DND-41 (cell line): ENCODE data around the gene PYY.

Source experiments
- ATAC-seq: fragments of 200-7000 bp; cut with Tn5 transposase; 3 replicates; pipeline ENCODE4 v1.9.1; 2021; ENCODE audit warnings: low read depth; ENCODE audit not compliant: insufficient read depth
- DNase-seq: peaks from one replicate; pipeline ENCODE4 v3.0.0-alpha.2; 2020
- H2AFZ ChIP-seq: 2 replicates; pipeline ENCODE4 v1.6.0; 2012; ENCODE audit warnings: low read depth, low read length
- H3K27ac ChIP-seq: 2 replicates; pipeline ENCODE4 v1.5.1; 2012; ENCODE audit warnings: low read length, inconsistent platforms
- H3K27me3 ChIP-seq: fragments of 200-600 bp; sonication (generic); 2 replicates; pipeline ENCODE4 v1.6.0; 2012; ENCODE audit warnings: low read length, mild to moderate bottlenecking, inconsistent platforms; ENCODE audit not compliant: insufficient read depth, poor library complexity
- H3K36me3 ChIP-seq: 2 replicates; pipeline ENCODE4 v1.5.1; 2012; ENCODE audit warnings: low read length, inconsistent platforms; ENCODE audit not compliant: insufficient read depth
- H3K4me1 ChIP-seq: 2 replicates; pipeline ENCODE4 v1.5.1; 2012; ENCODE audit warnings: mild to moderate bottlenecking, low read length; ENCODE audit not compliant: insufficient read depth
- H3K4me2 ChIP-seq: 2 replicates; pipeline ENCODE4 v1.6.0; 2012; ENCODE audit warnings: mild to moderate bottlenecking, moderate library complexity, low read length, inconsistent platforms; ENCODE audit not compliant: insufficient read depth
- H3K4me3 ChIP-seq, 2 experiments: fragments of 200-600 bp in 1 of 2; shearing (Covaris generic) in 1 of 2; 2 replicates each; pipeline ENCODE4 v1.5.1; 2012 to 2016; ENCODE audit warnings: inconsistent platforms in 2 of 2, low read length in 2 of 2, mild to moderate bottlenecking in 2 of 2, low read depth in 1 of 2, moderate library complexity in 1 of 2
- H3K79me2 ChIP-seq: 2 replicates; pipeline ENCODE4 v1.6.0; 2012; ENCODE audit warnings: low read length, inconsistent platforms; ENCODE audit not compliant: insufficient read depth
- H3K9ac ChIP-seq: 2 replicates; pipeline ENCODE4 v1.6.0; 2012; ENCODE audit warnings: low read depth, mild to moderate bottlenecking, inconsistent platforms, low read length, moderate library complexity
- H3K9me3 ChIP-seq: 2 replicates; pipeline ENCODE4 v1.5.1; 2012; ENCODE audit warnings: low read length, moderate library complexity, mild to moderate bottlenecking, inconsistent platforms; ENCODE audit not compliant: insufficient read depth, severe bottlenecking
- H4K20me1 ChIP-seq: 2 replicates; pipeline ENCODE4 v1.6.0; 2012; ENCODE audit warnings: low read length; ENCODE audit not compliant: insufficient read depth
- EZH2 ChIP-seq: IDR thresholded peaks from 3 replicates; pipeline ENCODE4 v1.6.1; 2012; ENCODE audit warnings: borderline replicate concordance, low read depth, mild to moderate bottlenecking, moderate library complexity, low read length, inconsistent platforms; ENCODE audit not compliant: severe bottlenecking
- TF ChIP-seq, protein P1 (sequence below): IDR thresholded peaks from 2 replicates; pipeline ENCODE4 v1.5.1; 2012; ENCODE audit warnings: borderline replicate concordance, low read length, moderate library complexity, mild to moderate bottlenecking; ENCODE audit not compliant: poor library complexity, severe bottlenecking; ENCODE audit errors: extremely low read depth

PYY gene

DNA sequence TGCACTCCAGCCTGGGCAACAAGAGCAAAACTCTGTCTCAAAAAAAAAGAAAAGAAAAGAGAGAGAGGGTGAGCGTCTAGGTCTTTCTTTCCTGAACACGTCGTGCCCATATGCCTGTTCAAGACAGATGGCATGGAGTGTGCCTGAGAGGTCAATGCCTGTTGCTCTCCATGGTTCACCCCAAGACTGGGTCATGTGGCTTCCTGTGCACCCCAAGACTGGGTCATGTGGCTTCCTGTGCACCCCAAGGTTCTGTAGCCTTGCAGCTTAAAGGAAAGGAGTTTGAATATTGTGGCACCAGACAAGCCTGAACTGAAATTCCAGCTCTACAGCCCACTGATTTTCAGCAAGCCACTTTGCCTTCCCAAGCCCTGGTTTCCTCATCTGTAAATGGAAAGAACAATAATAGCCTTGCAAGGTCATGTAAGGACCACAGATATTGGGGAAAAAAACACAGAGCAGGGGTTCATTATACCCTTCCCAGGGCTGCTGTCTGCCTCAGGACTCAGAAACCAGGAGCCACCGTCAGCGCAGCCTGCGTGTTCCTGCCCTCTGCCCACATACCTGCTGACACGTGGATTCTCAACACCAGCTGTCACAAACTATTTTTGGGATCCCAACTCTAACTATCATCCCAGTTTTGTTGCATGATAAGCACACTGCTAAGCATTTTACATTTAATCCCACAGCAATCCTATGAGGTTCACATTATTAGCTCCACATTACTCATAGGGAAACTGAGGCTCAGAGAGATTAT lies 32.7 kb upstream of the PYY start:
- Histone ChIP-seq H3K9me3 (no peaks in the 10 kb centered on the region), H3K4me3 (no peak overlapping the region), H3K27me3 (no peaks in the 10 kb centered on the region), H3K36me3 (no peaks in the 10 kb centered on the region), H3K27ac (no peak overlapping the region), H3K4me2 (no peak overlapping the region), H2AFZ (no peak overlapping the region), H3K79me2 (no peaks in the 10 kb centered on the region), H3K9ac (no peak overlapping the region), H3K4me1 (no peaks in the 10 kb centered on the region), H4K20me1 (no peaks in the 10 kb centered on the region)
- no peak for TF ChIP-seq EZH2
- TF ChIP-seq, protein P1, sequence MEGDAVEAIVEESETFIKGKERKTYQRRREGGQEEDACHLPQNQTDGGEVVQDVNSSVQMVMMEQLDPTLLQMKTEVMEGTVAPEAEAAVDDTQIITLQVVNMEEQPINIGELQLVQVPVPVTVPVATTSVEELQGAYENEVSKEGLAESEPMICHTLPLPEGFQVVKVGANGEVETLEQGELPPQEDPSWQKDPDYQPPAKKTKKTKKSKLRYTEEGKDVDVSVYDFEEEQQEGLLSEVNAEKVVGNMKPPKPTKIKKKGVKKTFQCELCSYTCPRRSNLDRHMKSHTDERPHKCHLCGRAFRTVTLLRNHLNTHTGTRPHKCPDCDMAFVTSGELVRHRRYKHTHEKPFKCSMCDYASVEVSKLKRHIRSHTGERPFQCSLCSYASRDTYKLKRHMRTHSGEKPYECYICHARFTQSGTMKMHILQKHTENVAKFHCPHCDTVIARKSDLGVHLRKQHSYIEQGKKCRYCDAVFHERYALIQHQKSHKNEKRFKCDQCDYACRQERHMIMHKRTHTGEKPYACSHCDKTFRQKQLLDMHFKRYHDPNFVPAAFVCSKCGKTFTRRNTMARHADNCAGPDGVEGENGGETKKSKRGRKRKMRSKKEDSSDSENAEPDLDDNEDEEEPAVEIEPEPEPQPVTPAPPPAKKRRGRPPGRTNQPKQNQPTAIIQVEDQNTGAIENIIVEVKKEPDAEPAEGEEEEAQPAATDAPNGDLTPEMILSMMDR: no peak
- ATAC-seq (no peak), DNase-seq (no peak)

DNA sequence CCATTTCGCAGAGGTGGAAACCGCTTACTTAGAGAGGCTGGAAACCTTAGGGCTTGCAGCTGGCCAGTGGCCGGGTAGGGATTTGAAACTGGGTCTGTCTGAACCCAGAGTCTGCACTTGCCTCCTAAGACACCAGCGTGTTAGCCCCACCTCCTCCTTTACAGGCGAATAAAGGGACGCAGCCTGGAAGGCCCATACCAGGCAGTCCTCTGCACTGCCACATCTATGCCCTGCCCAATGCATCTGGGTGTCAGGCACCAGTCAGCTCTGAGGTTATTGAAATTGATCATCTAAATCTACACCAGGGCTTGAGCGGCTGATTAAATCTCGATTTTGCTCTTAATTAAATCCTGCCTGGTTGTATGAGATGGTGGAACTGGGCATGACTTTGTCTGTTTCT lies 30.8 kb upstream of the PYY start:
- Histone ChIP-seq H3K27me3 (no peaks in the 10 kb centered on the region), H3K27ac (no peak overlapping the region), H3K9ac (no peak overlapping the region), H3K4me1 (no peaks in the 10 kb centered on the region), H3K9me3 (no peaks in the 10 kb centered on the region), H3K36me3 (no peaks in the 10 kb centered on the region), H3K4me2 (no peak overlapping the region), H4K20me1 (no peaks in the 10 kb centered on the region), H3K4me3 (no peak overlapping the region), H2AFZ (no peak overlapping the region), H3K79me2 (no peaks in the 10 kb centered on the region)
- no peak for DNase-seq
- no peak for TF ChIP-seq EZH2
- TF ChIP-seq, protein P1: no peak
- no peak for ATAC-seq

DNA sequence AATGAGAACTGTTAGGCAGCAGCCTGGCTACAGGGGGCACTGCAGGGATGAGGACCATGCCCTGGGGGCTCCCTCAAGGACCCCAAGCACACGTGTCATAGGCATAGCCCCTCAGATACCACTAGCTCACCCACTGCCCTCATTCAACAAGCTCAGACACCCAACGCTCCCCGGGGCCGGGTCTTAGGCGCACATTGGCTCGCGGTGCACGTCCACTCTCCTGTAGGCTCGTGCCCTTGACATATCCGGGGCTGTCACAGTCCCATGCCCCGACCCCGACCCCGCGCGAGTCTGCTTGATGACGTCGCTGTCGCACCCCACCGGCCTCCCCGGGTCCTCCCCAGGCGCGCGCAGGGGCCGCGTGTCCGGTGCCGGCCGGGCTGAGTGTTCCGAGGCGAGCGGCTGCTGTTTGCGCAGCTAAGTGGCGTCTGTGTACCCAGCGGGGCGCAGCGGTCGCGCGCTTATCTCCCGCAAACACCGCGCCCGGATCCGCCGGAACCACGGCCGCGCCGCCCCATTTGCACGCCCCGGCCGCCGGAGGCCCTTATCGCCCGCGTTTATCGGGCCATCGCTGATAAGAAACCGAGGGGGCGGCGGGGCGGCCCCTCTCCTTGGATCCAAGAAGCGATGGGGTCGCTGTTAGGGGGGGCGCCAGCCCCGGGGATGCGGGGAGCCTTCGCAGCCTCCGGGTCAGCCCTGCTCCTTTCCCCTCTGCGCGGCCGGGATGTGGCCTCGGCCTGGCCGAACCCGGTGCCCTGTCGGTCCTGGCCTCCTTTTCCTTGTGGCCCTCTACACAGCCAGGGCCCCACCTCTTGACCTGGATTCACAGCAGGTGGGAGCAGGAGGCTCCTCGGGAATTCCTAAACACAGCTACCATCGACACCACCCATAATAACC lies 30.0 kb upstream of the PYY start:
- Histone ChIP-seq H3K9ac (no peak overlapping the region), H2AFZ (no peak overlapping the region), H3K4me2 (no peak overlapping the region), H3K4me3 (no peak overlapping the region), H3K9me3 (no peaks in the 10 kb centered on the region), H3K27me3 (no peaks in the 10 kb centered on the region), H4K20me1 (no peaks in the 10 kb centered on the region), H3K4me1 (no peaks in the 10 kb centered on the region), H3K27ac (no peak overlapping the region), H3K36me3 (no peaks in the 10 kb centered on the region), H3K79me2 (no peaks in the 10 kb centered on the region)
- no peak for TF ChIP-seq EZH2
- TF ChIP-seq, protein P1: peak; percentile 8
- no peak for ATAC-seq
- DNase-seq: no peak
